ENCODE measurements around the gene SSBP3.

DNA sequence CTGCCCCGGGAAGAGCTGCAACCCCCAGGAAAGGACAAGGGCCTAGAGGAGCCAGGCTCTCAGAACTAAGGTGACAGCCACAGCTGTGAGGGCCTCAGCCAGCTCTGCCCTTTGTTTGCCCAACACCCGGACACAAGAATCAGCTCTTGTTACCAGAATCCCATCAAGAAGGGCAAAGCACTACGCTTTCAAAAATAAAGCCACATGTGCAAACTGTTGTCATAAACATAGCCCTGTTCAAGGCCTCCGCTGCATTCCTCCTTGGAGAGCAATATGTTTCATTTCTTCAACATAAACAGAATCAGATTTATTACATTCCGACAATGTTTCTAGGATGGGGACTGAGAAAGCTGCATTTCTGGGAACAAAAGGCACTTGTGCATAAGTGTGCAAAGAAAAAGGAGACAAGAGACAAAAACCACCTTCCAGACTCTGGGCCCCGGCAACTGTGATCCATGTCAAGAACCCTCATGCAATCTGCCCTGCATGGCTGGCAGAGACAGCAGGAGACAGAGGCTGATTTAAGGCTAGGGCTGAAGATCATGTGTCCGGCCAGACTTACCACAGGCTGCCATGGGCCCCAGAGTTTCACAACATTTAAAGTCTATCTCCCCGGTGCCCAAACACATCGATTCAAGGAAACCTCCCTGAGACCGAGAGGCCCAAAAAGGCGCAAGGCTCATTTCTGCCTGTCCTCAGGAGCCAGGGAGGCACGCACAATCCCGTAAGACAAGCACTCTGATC lies 71.0 kb downstream of the SSBP3 start:
- TF ChIP-seq RXRA (IDR thresholded peaks at IDR 0.05) (no peak), CTCF (IDR thresholded peaks at IDR 0.05; ENCODE audit: low read depth, low read length, missing input control) (no peak), MAX (IDR thresholded peaks at IDR 0.05) (no peak)

All from liver (tissue), 3 donors.